GM18508 (cell line): ENCODE measurements around the gene CCM2.
"Not testable (repeated sequence)": the region's sequence is repeated elsewhere in the genome, so short reads cannot be mapped to it uniquely, and the experiment has no call there.

Experiments used
- ATAC-seq: cut with Tn5 transposase; IDR thresholded peaks from one replicate; pipeline ENCODE4 v1.9.1; 2021; ENCODE audit warnings: moderate number of reproducible peaks; ENCODE audit not compliant: insufficient read depth, unreplicated experiment

Gene CCM2

GRCh38 chr7:45112648-45113047 is 112.6 kb downstream of the CCM2 start:
- no peak for ATAC-seq

- ATAC-seq = not testable (repeated sequence)
Observed at GRCh38 chr7:45114257-45114656, 114.3 kb downstream of the CCM2 start.

- ATAC-seq = no peak
Observed at GRCh38 chr7:45114926-45115325, 114.9 kb downstream of the CCM2 start.

- ATAC-seq = no peak
Observed at GRCh38 chr7:45116048-45116447, 116.0 kb downstream of the CCM2 start.

- ATAC-seq = no peak
Observed at GRCh38 chr7:45117582-45117981, 117.6 kb downstream of the CCM2 start.

- ATAC-seq = no peak
Observed at GRCh38 chr7:45118292-45118691, 118.3 kb downstream of the CCM2 start.

GRCh38 chr7:45118889-45119331 is 118.9 kb downstream of the CCM2 start:
- no peak for ATAC-seq

- no peak for ATAC-seq
Observed at GRCh38 chr7:45119550-45119949, 119.5 kb downstream of the CCM2 start.

GRCh38 chr7:45122975-45123860 is 123.2 kb downstream of the CCM2 start:
- ATAC-seq = no peak

- no peak for ATAC-seq
Observed at GRCh38 chr7:45123913-45124710, 124.1 kb downstream of the CCM2 start.

GRCh38 chr7:45125193-45125904 is 125.3 kb downstream of the CCM2 start:
- no peak for ATAC-seq
